ENCODE measurements around the gene ANKRD35. TPM values are rescaled to one million over a fixed set of nuclear protein-coding genes. Genes with fewer than 3 reads are reported as not detected.
"Not testable (repeated sequence)": the region's sequence is repeated elsewhere in the genome, so short reads cannot be mapped to it uniquely, and the experiment has no call there.

The ANKRD35 gene
- total RNA-seq (2014; rRNA removed; shearing (Covaris generic)) = not detected in 2 replicates

GRCh38 chr1:145885738-145886287, at the start of gene ANKRD35:
ANKRD35 (minus strand) TSS chr1:145885866; CDS start chr1:145885758, 108 bp downstream.
- peak; percentile 44 for DNase-seq (ENCODE audit: low spot score)

DNA sequence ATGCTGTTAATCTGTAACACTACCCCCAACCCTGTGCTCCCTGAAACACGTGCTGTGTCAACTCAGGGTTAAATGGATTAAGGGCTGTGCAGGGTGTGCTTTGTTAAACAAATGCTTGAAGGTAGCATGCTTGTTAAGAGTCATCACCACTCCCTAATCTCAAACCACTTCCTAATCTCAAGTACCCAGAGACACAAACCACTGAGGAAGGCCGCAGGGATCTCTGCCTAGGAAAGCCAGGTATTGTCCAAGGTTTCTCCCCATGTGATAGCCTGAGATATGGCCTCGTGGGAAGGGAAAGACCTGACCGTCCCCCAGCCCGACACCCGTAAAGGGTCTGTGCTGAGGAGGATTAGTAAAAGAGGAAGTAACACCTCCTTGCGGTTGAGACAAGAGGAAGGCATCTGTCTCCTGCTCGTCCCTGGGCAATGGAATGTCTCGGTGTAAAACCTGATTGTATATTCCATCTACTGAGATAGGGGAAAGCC, 46.9 kb upstream of the ANKRD35 start:
- not testable (repeated sequence) for DNase-seq (ENCODE audit: low spot score)

GRCh38 chr1:145927916-145928643, 42.4 kb upstream of the ANKRD35 start:
- no peak for DNase-seq (ENCODE audit: low spot score)

- DNase-seq (ENCODE audit: low spot score) = peak; percentile 99
Observed at GRCh38 chr1:145927063-145927886, 41.6 kb upstream of the ANKRD35 start, which contains the start of gene RBM8A. RBM8A (minus strand) TSS chr1:145927484; CDS start chr1:145927426, 58 bp downstream.

- no peak for DNase-seq (ENCODE audit: low spot score)
Observed at GRCh38 chr1:145926686-145927062, 41.0 kb upstream of the ANKRD35 start.

DNA sequence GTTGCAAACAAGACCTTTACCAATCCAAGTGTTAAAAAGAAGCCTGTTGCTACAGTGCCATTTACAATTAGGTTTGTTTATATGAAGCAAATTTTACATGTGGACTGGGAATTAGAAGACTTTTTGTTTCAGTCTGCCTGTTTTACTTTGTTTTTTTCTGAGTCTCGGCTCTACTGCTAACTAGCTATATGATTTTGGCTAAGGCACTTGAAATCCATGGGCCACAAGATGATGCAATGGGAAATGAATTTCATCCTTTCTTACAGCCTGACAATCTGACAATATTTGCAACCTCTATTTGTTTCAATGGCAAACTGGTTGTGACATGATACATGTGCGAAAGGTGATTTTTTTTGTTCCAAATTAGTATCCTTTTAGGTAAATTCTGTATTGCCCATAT, 36.6 kb upstream of the ANKRD35 start:
- no peak for DNase-seq (ENCODE audit: low spot score)

GRCh38 chr1:145920297-145920696, 34.6 kb upstream of the ANKRD35 start:
- not testable (repeated sequence) for DNase-seq (ENCODE audit: low spot score)

- DNase-seq (ENCODE audit: low spot score) = peak; percentile 31
Observed at GRCh38 chr1:145918992-145919939, 33.6 kb upstream of the ANKRD35 start.

DNA sequence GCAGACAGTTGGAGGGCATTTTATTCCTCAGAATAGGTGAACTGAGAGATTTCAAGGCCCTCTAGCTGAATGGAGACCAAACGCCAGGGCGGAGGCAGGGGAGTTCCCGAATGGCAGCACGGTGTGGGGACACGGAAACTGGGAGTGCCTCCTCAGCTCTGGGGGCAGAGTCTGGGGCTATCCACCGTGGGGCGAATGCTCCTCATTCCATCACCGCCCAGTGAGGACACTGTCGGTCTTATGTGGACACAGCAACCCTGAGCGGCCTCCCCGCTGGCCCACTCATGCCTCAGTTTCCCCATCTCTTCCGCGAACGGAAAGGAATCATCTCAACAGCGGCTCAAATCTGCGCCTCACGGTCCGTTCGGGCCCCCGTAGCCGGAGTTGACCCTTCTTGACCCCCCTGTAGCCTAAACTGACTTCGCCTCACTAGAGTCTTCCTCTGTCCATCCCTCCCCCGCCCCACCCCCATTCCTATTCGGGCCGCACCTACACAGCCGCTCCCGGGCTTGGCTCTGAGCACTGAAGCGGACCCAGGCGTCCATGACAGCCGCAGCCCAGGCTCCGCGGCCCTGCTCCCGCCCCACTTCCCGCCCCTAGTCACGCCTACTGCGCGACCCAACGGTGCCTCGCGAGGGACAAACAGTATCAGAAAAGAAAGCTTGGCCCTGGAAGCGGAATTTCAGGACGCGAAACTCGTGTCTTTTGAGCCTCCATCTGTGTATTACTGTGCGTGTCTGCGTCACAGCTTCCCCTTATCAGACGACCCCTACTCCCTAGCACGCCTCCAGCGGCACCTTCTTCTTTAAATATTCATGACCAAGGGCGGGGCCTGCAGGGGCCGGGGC, 32.7 kb upstream of the ANKRD35 start, which contains the start of gene PEX11B:
Gene PEX11B (minus strand): TSS at position 574 of the 848 bp plus-strand sequence. CDS start 29 bp downstream, at position 545.
- DNase-seq (ENCODE audit: low spot score) = peak; percentile 59

DNA sequence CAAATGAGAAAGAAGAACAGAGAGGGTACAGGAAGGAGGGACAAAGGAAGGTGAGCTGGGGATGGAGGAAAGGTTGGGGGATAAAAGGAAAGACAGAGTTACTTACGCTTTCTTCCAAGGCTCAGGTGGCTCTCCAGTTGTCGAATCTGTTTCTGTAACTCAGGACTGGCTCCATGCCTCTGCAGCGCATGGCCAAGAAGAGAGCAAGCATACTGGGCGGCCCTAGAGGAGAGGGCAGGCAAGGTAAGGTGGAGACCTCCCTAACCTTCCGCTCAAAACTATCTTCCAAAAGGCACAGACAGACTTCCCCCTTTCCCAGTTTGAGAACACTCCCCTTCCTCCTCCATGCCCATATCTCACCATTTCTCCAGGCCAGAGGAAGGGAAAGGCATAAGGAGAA, 31.9 kb upstream of the ANKRD35 start:
- no peak for DNase-seq (ENCODE audit: low spot score)

DNA sequence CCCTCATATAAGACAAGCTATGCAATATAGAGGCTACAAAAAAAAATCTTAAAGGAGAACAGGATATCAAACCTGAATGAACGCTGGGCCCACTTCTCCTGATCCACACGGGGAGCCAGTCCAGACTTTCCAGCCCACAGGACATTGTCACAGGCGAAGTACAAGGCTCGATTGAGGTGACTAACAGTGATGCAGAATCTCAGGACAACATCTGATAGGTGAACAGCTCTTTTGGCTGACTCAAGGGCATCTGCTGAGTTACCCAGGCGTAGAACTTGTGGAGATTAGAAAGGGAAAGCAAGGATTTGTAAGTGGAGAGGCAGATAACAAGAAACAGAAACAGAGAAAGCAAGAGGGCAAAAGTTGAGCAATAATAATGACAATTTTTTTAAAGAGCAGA, 31.1 kb upstream of the ANKRD35 start:
- DNase-seq (ENCODE audit: low spot score) = no peak

GRCh38 chr1:145912128-145912641, 26.5 kb upstream of the ANKRD35 start:
- no peak for DNase-seq (ENCODE audit: low spot score)

- no peak for DNase-seq (ENCODE audit: low spot score)
Observed at GRCh38 chr1:145908653-145909052, 23.0 kb upstream of the ANKRD35 start.

DNA sequence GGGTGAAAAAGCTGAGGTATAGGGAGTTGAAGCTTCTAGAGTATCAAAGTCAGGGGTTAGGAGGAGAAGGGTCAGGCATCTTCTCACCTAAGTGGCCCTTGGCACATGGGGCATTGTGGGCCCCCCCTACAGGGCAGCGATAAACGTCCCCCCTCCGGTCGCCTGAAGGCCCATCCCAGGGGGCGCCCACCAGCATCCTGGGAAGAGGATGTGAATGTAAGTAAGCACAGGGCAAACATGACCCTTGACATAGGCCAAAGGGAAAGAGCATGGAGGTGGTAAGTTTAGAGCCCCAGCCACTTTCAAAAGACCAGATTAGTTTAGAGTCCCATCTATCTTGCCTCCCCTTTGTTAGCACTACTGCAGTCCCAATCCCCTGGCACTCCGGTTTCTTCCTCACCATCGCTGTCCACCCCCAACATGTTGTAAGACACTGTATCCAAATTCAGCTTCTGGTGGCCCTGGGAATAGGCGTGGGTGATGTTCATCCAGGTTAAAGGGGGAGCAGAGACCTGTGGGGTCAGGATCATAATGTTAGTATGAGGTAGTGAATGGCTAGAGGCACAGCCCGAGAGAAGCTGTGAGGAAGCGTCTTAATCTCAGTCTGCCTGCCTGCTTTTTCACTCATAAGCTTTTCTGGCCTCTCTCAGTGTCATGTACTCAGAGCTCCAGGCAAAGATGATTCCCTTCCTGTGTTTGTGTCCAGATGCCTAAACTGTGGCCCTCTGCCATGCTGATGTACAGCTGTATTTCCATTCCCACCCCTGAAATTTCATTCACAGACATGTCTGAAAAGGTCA, 21.5 kb upstream of the ANKRD35 start:
- no peak for DNase-seq (ENCODE audit: low spot score)

- no peak for DNase-seq (ENCODE audit: low spot score)
Observed at GRCh38 chr1:145901312-145902021, 15.8 kb upstream of the ANKRD35 start.

- no peak for DNase-seq (ENCODE audit: low spot score)
Observed at GRCh38 chr1:145898756-145899155, 13.1 kb upstream of the ANKRD35 start.

DNA sequence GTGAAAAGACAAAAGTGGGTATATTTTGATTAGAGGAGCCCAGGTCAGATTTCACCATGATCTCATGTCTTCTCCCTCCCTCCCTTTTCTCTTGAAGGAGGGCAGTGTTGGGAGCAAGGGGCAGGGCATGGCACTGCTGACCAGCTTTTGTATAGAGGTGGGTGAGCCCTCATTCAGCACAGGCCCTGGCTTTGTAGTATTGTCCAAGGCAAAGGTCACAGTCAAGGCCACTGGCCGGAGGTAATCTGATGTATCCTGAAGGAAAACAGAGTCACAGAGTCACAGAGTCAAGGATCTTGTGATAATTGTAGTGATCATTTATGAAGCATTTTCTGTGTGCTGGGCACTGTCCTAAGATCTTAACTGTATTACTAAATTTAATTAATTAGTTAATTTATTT, 12.3 kb upstream of the ANKRD35 start:
- no peak for DNase-seq (ENCODE audit: low spot score)

DNA sequence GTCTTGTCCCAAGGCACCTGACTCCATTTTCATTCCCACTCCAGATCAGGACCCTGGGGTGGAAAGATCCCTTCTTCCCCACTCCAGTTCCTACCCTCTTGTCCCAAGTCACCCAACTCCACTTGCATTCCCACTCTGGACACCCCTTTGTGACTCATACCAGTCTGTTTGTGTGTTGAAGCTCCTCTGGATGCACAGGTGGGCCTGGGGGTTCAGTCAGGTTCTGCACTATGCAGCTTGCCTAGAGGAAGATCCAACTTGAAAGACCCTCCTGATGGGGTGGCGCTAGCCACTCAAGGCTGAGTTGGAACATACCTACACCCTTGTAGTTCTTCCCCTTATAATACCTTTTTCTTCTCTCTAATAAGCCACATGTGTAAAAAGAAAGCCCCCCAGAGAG, 9.8 kb upstream of the ANKRD35 start:
- no peak for DNase-seq (ENCODE audit: low spot score)

Data from H4 (cell line).